ENCODE measurements around the gene FHOD1. TPM values are rescaled to one million over a fixed set of nuclear protein-coding genes. Genes with fewer than 3 reads are reported as not detected.
A peak's percentile ranks its signal among the peaks of the same experiment; 100 is the strongest.

FHOD1 gene
- total RNA-seq, 1 experiment from 2014 or later, result 30.4 TPM

GRCh38 chr16:67194260-67194659, 53.0 kb downstream of the FHOD1 start:
- DNase-seq (ENCODE audit: extremely low read depth, low read depth), result no peak

DNA sequence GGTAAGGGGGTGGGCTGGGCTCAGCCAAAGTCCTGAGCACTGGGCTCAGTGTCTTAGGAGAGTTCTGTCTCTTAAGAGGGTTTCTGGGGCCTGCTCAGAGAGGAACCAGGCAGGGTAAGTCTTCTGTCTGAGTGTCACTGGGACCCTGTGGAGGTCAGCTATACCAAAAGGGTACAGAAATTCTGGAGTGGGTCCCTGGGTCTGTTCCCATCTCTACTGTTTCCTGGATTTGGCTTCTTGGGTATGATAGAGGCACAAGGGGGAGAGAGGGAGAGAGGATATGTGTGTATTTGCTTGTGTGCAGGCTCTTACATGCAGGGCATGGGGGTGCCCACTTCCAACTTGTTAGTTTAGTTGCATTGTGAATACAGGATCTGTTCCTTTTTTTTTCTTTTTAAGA, 53.7 kb downstream of the FHOD1 start:
- DNase-seq (ENCODE audit: extremely low read depth, low read depth), result no peak

GRCh38 chr16:67192781-67193361, 54.4 kb downstream of the FHOD1 start:
- DNase-seq (ENCODE audit: extremely low read depth, low read depth), result no peak

DNA sequence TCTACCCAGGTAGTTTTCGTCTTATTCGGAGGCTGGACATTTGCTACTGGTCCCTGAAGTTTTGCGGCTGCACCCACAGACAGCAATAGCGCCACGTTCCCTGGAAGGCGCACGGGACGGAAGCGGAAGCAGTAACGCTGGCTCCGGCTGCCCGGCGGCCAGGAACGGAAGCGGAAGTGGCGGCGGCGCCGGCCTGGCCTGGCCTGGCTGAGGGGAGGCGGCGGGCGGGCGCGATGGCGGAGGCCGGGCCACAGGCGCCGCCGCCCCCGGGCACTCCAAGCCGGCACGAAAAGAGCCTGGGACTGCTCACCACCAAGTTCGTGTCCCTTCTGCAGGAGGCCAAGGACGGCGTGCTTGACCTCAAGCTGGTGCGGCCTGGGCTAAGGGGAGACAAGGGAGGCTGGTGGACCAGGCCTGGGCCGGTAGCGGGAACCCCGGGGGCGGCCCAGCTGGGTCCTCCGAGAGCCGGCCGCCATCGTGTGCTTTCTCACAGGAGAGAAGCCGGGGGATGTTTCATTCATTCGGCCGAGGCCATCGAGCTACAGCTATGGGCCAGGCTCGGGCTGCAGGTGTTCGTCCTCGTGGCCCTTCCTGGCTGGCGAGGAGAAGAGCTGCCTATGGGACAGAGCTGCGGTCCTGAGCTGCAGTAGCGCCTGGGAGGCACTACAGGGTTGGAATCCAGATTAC, 55.1 kb downstream of the FHOD1 start, which contains the start of gene E2F4:
E2F4 (plus strand) TSS at position 161 of the 687 bp plus-strand sequence; CDS start at position 234, 73 bp downstream.
- DNase-seq (ENCODE audit: extremely low read depth, low read depth), result peak; percentile 91

GRCh38 chr16:67191411-67191994, 55.8 kb downstream of the FHOD1 start:
- DNase-seq (ENCODE audit: extremely low read depth, low read depth), result no peak

DNA sequence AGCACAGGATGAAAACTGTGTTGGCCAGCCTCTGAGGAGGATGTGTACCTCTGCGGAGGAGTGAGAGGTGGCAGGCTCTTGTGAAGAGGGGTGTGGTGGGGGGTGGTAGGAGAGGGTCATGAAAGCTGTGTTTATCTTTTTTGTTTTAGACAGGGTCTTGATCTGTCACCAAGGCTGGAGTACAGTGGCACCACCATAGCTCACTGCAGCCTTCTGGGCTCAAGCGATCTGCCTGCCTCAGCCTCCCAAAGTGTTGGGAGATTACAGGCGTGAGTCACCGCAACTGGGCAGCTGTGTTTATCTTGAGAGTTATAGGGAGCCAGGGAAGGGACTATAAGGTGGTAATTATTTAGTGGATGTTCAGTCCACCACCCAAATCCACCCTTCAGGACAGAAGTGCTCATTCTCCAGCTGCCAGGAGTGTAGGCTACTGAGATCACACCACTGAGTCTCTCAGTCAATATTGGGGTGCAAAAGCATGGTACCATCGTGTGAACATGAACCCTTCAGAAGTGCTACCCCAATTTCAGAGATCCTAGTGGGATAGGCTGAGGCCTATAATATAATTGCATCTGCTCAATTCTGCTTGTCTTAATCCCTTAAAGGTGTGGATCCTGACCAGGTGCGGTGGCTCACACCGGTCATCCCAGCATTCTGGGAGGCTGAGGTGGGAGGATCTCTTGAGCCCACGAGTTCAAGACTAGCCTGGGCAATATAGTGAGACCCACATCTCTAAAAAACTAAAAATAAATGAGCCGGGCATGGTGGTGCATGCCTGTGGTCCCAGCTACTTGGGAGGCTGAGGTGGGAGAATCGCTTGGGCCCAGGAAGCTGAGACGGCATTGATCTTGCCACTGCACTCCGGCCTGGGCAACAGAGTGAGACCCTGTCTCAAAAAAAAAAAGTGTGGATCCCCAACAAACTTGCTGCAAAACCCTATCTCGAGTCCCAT, 56.6 kb downstream of the FHOD1 start:
- no peak for DNase-seq (ENCODE audit: extremely low read depth, low read depth)

GRCh38 chr16:67190041-67190440, 57.2 kb downstream of the FHOD1 start, which contains the start of gene EXOC3L1:
EXOC3L1 (minus strand) TSS chr16:67190136; CDS start chr16:67189676, 460 bp downstream.
- no peak for DNase-seq (ENCODE audit: extremely low read depth, low read depth)

DNA sequence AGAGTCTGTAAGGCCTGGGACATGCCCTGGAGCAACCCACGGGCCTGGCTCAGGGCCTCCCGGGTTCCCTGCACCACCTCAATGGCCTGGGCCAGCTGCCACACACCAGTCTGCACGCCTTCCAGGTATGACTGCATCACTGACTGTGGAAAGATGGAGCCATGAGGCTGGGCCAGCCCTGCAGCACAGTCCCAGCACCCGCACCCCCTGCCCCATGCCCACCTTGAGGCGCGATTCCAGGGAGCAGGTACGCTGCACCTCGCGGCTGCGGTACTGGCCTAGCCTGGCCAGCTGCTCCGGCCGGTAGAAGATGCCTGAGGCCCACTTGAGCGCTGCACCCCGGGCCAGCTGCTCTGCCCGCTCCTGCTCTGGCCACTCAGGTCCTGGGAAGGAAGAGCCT, 58.5 kb downstream of the FHOD1 start:
- no peak for DNase-seq (ENCODE audit: extremely low read depth, low read depth)

- no peak for DNase-seq (ENCODE audit: extremely low read depth, low read depth)
These were observed 59.0 kb downstream of the FHOD1 start for GRCh38 chr16:67188323-67188722.

- no peak for DNase-seq (ENCODE audit: extremely low read depth, low read depth)
These were observed 59.9 kb downstream of the FHOD1 start for GRCh38 chr16:67187175-67187890.

- DNase-seq (ENCODE audit: extremely low read depth, low read depth), result no peak
These were observed 60.7 kb downstream of the FHOD1 start for GRCh38 chr16:67186550-67186950.

- DNase-seq (ENCODE audit: extremely low read depth, low read depth), result no peak
These were observed 61.6 kb downstream of the FHOD1 start for GRCh38 chr16:67185651-67186134.

- peak; percentile 92 for DNase-seq (ENCODE audit: extremely low read depth, low read depth)
These were observed 62.2 kb downstream of the FHOD1 start for GRCh38 chr16:67184995-67185650.

GRCh38 chr16:67184453-67184994, 62.8 kb downstream of the FHOD1 start:
- no peak for DNase-seq (ENCODE audit: extremely low read depth, low read depth)

DNA sequence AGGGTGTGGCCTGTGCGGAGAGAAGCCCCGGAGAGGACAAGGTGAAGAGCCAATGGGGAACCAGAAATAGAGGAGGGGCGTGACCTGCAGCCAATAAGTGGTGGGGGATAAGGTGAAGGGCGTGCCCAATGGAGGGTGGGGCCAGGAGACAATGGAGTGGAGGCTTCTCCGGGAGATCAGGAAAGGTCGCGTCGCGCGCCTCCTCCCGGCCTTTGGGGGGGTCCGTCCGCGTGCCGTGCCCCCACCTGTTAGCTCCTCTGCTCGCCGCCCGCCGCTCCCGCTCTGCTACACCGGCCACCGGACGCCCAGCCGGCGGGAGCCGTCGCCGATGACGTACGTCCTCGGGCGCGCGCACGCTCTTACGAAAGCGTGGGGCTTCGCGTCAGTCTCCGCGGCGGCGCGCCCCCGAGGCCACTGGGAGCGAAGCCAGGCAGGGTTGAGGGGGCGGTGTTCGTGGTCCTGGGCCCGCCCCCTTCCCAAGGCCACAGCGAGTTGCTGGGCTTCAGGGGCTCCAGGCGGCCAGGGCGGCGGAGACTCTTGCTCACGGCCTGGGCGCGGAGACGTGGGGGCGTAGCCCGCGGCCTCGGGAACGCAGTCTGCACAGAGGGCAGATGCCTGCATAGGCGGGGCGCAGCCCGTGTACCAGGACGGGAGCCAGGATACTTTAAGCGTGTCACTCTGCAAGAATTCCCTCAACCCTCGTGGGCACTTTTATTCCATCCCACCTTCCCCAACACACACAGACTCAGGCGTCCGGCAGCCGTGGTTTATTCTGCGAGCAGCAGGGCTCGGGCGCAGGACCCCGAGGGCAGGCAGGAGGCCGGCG, 63.4 kb downstream of the FHOD1 start, which contains the start of gene MATCAP1:
MATCAP1 (minus strand) TSS at position 337 of the 826 bp plus-strand sequence. CDS start 3,353 bp downstream, outside the sequence.
- DNase-seq (ENCODE audit: extremely low read depth, low read depth), result peak; percentile 99

DNA sequence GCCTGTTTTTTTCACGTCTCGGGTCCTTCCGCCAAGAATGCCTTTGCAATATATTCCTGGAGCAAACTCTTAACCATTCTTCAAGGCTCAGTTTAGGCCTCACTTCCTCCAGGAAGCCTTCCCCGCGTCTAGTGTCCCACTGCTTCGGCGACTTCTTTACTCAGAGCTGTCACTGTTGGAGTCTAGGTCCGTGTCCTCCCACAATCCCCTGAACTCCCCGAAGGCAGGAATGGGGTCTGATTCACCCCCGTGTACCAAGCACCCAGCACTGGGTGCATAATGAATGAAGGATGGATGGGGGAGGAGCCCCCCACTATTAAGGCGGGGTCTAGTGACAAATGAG, 64.0 kb downstream of the FHOD1 start:
- DNase-seq (ENCODE audit: extremely low read depth, low read depth), result no peak

- no peak for DNase-seq (ENCODE audit: extremely low read depth, low read depth)
These were observed 65.0 kb downstream of the FHOD1 start for GRCh38 chr16:67182288-67182687.

- no peak for DNase-seq (ENCODE audit: extremely low read depth, low read depth)
These were observed 65.9 kb downstream of the FHOD1 start for GRCh38 chr16:67181346-67181745.

Data from NCI-H460 (cell line).